Measurements from ENCODE around the gene PTPRD. TPM values are rescaled to one million over a fixed set of nuclear protein-coding genes. Genes with fewer than 3 reads are reported as not detected.

The PTPRD gene
- total and polyA plus RNA-seq, 2 of the 4 experiments (the other 2 are of a cell fraction) = 0.07 to 0.18 TPM

- Histone ChIP-seq H4K8ac (ENCODE audit: low read depth in 2 of 2, low read length in 2 of 2) (no peak overlapping the region), H3K23ac (ENCODE audit: low read depth, low read length) (no peak overlapping the region), H2AK5ac (ENCODE audit: low read depth, low read length) (no peak overlapping the region), H3K4me2 (ENCODE audit: low read depth, low read length) (no peak overlapping the region), H3K4ac (ENCODE audit: low read depth, low read length) (no peak overlapping the region), H3K9me3 (ENCODE audit: control insufficient read depth, insufficient read depth, low read length) (no peaks in the 10 kb centered on the region), H4K91ac (ENCODE audit: insufficient read depth, low read depth, low read length) (no peak overlapping the region), H3K27me3 (ENCODE audit: control insufficient read depth, insufficient read depth, low read length) (no peaks in the 10 kb centered on the region), H3K4me1 (ENCODE audit: control insufficient read depth, insufficient read depth, low read length) (no peaks in the 10 kb centered on the region), H3K36me3 (ENCODE audit: control insufficient read depth, insufficient read depth, low read length) (no peaks in the 10 kb centered on the region), H3K18ac (ENCODE audit: low read depth, low read length) (no peak overlapping the region), H2BK20ac (ENCODE audit: low read depth, low read length) (no peak overlapping the region), H4K5ac (ENCODE audit: low read depth, low read length) (no peak overlapping the region), H4K20me1 (ENCODE audit: insufficient read depth, low read length) (no peaks in the 10 kb centered on the region), H2BK120ac (ENCODE audit: low read depth, low read length) (no peak overlapping the region), H2BK5ac (ENCODE audit: low read depth, low read length, poor library complexity, severe bottlenecking) (no peak overlapping the region), H3K9ac (ENCODE audit: low read depth, low read length) (no peak overlapping the region), H3K27ac (ENCODE audit: insufficient read depth, low read length) (no peak overlapping the region), H3K4me3 (ENCODE audit: insufficient read depth, low read depth, low read length) (no peak overlapping the region), H2AFZ (replicated peaks; ENCODE audit: low read length, poor library complexity) (no peak overlapping the region), H3K79me1 (ENCODE audit: low read depth in 1 of 2, low read length in 2 of 2) (no peaks in the 10 kb centered on the region), H3K56ac (ENCODE audit: extremely low read depth, insufficient read depth, low read length) (no peak overlapping the region), H2AK9ac (replicated peaks; ENCODE audit: low read depth, low read length, poor library complexity) (no peak overlapping the region), H2BK15ac (ENCODE audit: low read depth, low read length) (no peak overlapping the region), H3K14ac (replicated peaks; ENCODE audit: low read depth, low read length) (no peak overlapping the region), H3K9me1 (ENCODE audit: insufficient read depth, low read length) (no peaks in the 10 kb centered on the region)
- intact Hi-C loops (cut with micrococcal nuclease) = no loop called here
- in situ Hi-C loops (cut with MboI; ENCODE audit: low sequenced_read_pairs) = no loop called here
- ChIA-PET CTCF (no interaction called here), POLR2A (ENCODE audit: unreplicated experiment) (no interaction called here)
- DNase-seq (no peak), ATAC-seq (ENCODE audit: low read depth) (no peak)
- BruUV-seq (replicated peaks) = no TSS peak
- TF ChIP-seq USF2 (IDR thresholded peaks at IDR 0.05; ENCODE audit: low read depth, low read length) (no peak), RFX5 (IDR thresholded peaks at IDR 0.05; ENCODE audit: low read depth, low read length) (no peak), SMC3 (IDR thresholded peaks at IDR 0.05; ENCODE audit: low read depth, low read length) (no peak), POLR2A (IDR thresholded peaks at IDR 0.05; ENCODE audit: low read depth, low read length) (no peak), CEBPB (IDR thresholded peaks at IDR 0.05; ENCODE audit: low read depth, low read length) (no peak), RAD21 (IDR thresholded peaks at IDR 0.05; ENCODE audit: low read length) (no peak)
- TF ChIP-seq, protein P1, sequence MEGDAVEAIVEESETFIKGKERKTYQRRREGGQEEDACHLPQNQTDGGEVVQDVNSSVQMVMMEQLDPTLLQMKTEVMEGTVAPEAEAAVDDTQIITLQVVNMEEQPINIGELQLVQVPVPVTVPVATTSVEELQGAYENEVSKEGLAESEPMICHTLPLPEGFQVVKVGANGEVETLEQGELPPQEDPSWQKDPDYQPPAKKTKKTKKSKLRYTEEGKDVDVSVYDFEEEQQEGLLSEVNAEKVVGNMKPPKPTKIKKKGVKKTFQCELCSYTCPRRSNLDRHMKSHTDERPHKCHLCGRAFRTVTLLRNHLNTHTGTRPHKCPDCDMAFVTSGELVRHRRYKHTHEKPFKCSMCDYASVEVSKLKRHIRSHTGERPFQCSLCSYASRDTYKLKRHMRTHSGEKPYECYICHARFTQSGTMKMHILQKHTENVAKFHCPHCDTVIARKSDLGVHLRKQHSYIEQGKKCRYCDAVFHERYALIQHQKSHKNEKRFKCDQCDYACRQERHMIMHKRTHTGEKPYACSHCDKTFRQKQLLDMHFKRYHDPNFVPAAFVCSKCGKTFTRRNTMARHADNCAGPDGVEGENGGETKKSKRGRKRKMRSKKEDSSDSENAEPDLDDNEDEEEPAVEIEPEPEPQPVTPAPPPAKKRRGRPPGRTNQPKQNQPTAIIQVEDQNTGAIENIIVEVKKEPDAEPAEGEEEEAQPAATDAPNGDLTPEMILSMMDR (conservative IDR thresholded peaks at IDR 0.05; ENCODE audit: low read depth, low read length) = no peak
- dilution Hi-C loops (cut with HindIII; ENCODE audit: low sequenced_read_pairs, unreplicated experiment) = no loop called here
- WGBS, 2 experiments (ENCODE audit: extremely low coverage in 2 of 2, insufficient read length in 1 of 2) = no CpG with 5 or more reads among the region's 2 CpGs
Measured at GRCh38 chr9:9246726-9247125, 1366.1 kb downstream of the PTPRD start.
